Thoracic aorta (tissue), 2 donors: ENCODE data around the gene COL24A1. TPM values are rescaled to one million over a fixed set of nuclear protein-coding genes. Genes with fewer than 3 reads are reported as not detected.

ENCODE experiments used
- ATAC-seq: fragments of 150-250 bp; one replicate; pipeline ENCODE4 v1.8.0; 2017; ENCODE audit warnings: low read depth; ENCODE audit not compliant: insufficient number of reproducible peaks, low FRiP score
- DNase-seq: peaks from one replicate; pipeline ENCODE4 v3.0.0-alpha.2; 2020; ENCODE audit warnings: low spot score
- H3K27ac ChIP-seq, 2 donors: fragments of 200-600 bp; sonication (generic); 1 replicate in 1 of 2; 2 replicates in 1 of 2; pipeline ENCODE4 v1.5.1; 2016; ENCODE audit warnings: mild to moderate bottlenecking in 2 of 2, moderate library complexity in 2 of 2
- H3K27me3 ChIP-seq: fragments of 200-600 bp; sonication (generic); replicated peaks from 2 replicates; pipeline ENCODE4 v1.6.0; 2016; ENCODE audit warnings: mild to moderate bottlenecking; ENCODE audit not compliant: insufficient read depth
- H3K36me3 ChIP-seq: fragments of 200-600 bp; sonication (generic); one replicate; pipeline ENCODE4 v1.5.1; 2016
- H3K4me1 ChIP-seq, 2 donors: fragments of 200-600 bp; sonication (generic); 1 replicate in 1 of 2; 2 replicates in 1 of 2; pipeline versions ENCODE4 v1.5.1 to v1.6.0; 2016; ENCODE audit warnings: low read depth in 2 of 2, mild to moderate bottlenecking in 1 of 2; ENCODE audit not compliant: control insufficient read depth in 1 of 2
- H3K4me3 ChIP-seq: fragments of 200-600 bp; sonication (generic); 2 replicates; pipeline ENCODE4 v1.5.1; 2016; ENCODE audit warnings: mild to moderate bottlenecking
- H3K9me3 ChIP-seq: fragments of 200-600 bp; sonication (generic); 2 replicates; pipeline ENCODE4 v1.5.1; 2016
- CTCF ChIP-seq: fragments of 200-600 bp; sonication (generic); IDR thresholded peaks from one replicate; pipeline ENCODE4 v1.5.1; 2019; ENCODE audit warnings: antibody characterized with exemption
- total RNA-seq, 2 donors: library from RNA; depleted of rRNA; stranded (reverse); fragments of >200 nt; gene quantifications; one replicate each; pipeline versions ENCODE4 v1.1.0 to v1.2.3, GENCODE V29; 2016

The COL24A1 gene
- total RNA-seq, 2 donors from 2014 or later = 1.6 to 2.8 TPM

GRCh38 chr1:86105533-86105866 is 51.1 kb downstream of the COL24A1 start:
- ATAC-seq = no peak
- DNase-seq = no peak
- Histone ChIP-seq H3K9me3 (no peaks in the 10 kb centered on the region), H3K27me3 (no peaks in the 10 kb centered on the region), H3K36me3 (no peaks in the 10 kb centered on the region), H3K27ac (no peak overlapping the region), H3K4me3 (no peak overlapping the region), H3K4me1 (no peaks in the 10 kb centered on the region)
- TF ChIP-seq CTCF = no peak

DNA sequence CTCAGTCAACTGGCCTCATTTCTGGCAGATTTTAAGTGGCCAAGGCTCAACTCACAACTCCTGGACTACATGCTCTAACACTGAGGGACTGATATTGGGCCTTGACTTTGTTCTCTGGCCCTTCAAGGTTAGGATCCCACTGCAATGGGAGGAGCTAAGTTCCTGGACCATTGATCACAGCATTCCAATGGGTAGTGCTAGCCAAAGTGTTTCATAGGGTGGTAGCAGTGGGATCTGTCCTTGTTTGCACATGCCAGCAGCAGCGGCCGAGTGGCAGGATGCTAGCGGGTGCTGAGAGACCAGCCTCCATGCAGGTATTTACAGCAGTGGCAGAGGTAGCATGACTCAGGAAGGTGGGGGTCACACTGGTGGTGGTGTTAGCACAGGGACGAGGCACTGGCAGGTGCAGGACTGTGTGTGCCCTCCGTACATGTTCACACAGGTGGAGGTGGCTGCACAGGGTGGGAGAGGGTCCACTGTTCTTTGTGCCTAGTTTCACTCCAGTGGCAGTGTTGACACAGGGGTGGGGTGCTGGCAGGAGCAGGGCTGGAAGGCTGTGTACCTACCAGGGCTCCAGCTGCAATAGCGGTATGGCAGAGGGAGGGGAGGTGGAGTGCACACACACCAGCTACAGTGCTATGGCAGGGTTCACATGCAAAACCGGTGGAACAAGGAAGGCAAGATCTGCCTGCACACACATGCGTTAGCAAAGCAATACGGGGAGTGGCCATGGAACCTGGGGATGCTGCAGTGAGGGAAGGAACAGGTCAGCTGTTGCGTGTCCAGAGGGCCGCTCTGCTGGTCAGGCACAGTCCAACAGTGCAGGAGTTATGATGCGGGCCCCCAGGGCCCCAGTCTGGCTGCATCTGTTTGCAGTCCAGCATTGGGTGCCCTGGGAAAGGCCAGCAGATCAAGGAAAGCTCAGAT is 51.7 kb downstream of the COL24A1 start:
- H3K4me1 ChIP-seq = no peaks in the 10 kb centered on the region
- H3K27ac ChIP-seq = no peak overlapping the region
- ATAC-seq (no peak), DNase-seq (no peak)
- H3K36me3 ChIP-seq = no peaks in the 10 kb centered on the region
- no peaks in the 10 kb centered on the region for H3K9me3 ChIP-seq
- no peak for TF ChIP-seq CTCF
- H3K4me3 ChIP-seq = no peak overlapping the region
- no peaks in the 10 kb centered on the region for H3K27me3 ChIP-seq

DNA sequence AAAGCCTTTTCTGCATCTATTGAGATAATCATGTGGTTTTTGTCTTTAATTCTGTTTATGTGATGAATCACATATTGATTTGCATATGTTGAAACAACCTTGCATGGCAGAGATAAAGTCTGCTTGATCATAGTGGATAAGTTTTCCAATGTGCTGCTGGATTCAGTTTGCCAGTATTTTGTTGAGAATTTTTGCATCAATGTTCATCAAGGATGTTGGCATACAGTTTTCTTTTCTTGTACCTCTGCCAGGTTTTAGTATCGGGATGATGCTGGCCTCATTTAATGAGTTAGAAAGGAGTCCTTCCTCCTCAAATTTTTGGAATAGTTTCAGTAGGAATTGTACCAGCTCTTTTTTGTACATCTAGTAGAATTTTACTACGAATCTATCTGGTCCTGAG is 55.0 kb downstream of the COL24A1 start:
- no peak overlapping the region for H3K27ac ChIP-seq
- H3K4me1 ChIP-seq = no peaks in the 10 kb centered on the region
- DNase-seq (no peak), ATAC-seq (no peak)
- H3K36me3 ChIP-seq = no peaks in the 10 kb centered on the region
- no peaks in the 10 kb centered on the region for H3K9me3 ChIP-seq
- H3K27me3 ChIP-seq = no peaks in the 10 kb centered on the region
- no peak overlapping the region for H3K4me3 ChIP-seq
- no peak for TF ChIP-seq CTCF

GRCh38 chr1:86100401-86100800 is 56.2 kb downstream of the COL24A1 start:
- DNase-seq (no peak), ATAC-seq (no peak)
- Histone ChIP-seq H3K27ac (no peak overlapping the region), H3K4me1 (no peaks in the 10 kb centered on the region), H3K9me3 (no peaks in the 10 kb centered on the region), H3K27me3 (no peaks in the 10 kb centered on the region), H3K4me3 (no peak overlapping the region), H3K36me3 (no peaks in the 10 kb centered on the region)
- TF ChIP-seq CTCF = no peak

- ATAC-seq (no peak), DNase-seq (no peak)
- no peaks in the 10 kb centered on the region for H3K4me1 ChIP-seq
- no peaks in the 10 kb centered on the region for H3K27me3 ChIP-seq
- no peak for TF ChIP-seq CTCF
- no peak overlapping the region for H3K27ac ChIP-seq
- H3K36me3 ChIP-seq = no peaks in the 10 kb centered on the region
- H3K4me3 ChIP-seq = no peak overlapping the region
- no peaks in the 10 kb centered on the region for H3K9me3 ChIP-seq
These were observed 66.8 kb downstream of the COL24A1 start for GRCh38 chr1:86089765-86090164.
